Effector memory CD8-positive, alpha-beta T cell (primary cell): ENCODE data around the gene TFEC.
"Not testable (repeated sequence)": the region's sequence is repeated elsewhere in the genome, so short reads cannot be mapped to it uniquely, and the experiment has no call there.

Experiments
- ATAC-seq: fragments of 150-1000 bp; cut with Tn5 transposase; replicated peaks from 2 replicates; pipeline ENCODE4 v1.10.0; 2021; ENCODE audit warnings: mild to moderate bottlenecking, moderate library complexity
- DNase-seq, 3 experiments: peaks; one replicate each; pipeline ENCODE4 v3.0.0; 2021
- H3K27ac Mint-ChIP-seq, 2 donors: one replicate each; pipeline ENCODE4 v1.8.0; 2022; ENCODE audit warnings: mild to moderate bottlenecking in 2 of 2, mixed read lengths in 2 of 2, moderate library complexity in 2 of 2
- H3K27me3 Mint-ChIP-seq, 2 donors: one replicate each; pipeline ENCODE4 v1.8.0; 2022; ENCODE audit warnings: mixed read lengths in 2 of 2
- H3K36me3 Mint-ChIP-seq: one replicate; pipeline ENCODE4 v1.8.0; 2022; ENCODE audit warnings: mild to moderate bottlenecking, moderate library complexity, mixed read lengths; ENCODE audit not compliant: insufficient read depth
- H3K4me1 Mint-ChIP-seq, 2 donors: one replicate each; pipeline ENCODE4 v1.8.0; 2022; ENCODE audit warnings: low read depth in 2 of 2, mixed read lengths in 2 of 2
- H3K4me3 Mint-ChIP-seq, 2 donors: one replicate each; pipeline ENCODE4 v1.8.0; 2022; ENCODE audit warnings: mild to moderate bottlenecking in 2 of 2, mixed read lengths in 2 of 2, moderate library complexity in 2 of 2
- H3K9me3 Mint-ChIP-seq, 2 donors: one replicate each; pipeline ENCODE4 v1.8.0; 2022; ENCODE audit warnings: mixed read lengths in 2 of 2

The TFEC gene

DNA sequence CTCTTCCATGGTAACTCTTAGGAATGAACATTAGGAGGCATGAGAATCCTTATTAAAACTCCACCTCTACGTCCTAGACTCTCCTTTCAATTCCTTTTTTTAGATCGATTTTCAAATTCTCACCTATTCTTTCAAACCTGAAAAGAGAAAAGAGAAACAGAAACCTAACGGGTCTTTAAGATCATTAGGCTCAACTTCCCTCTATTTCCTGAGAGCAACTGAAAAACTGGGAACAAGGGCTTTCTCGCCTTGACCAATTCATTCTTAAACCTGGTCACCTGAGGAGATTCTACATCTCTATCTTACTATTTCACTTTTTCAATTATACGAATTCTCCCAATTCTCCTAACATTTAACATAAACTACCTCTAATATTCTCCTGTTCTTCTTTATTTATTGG, 2.8 kb downstream of the TFEC start:
- H3K4me3 Mint-ChIP-seq, result no peak overlapping the region
- no peaks in the 10 kb centered on the region for H3K4me1 Mint-ChIP-seq
- no peak overlapping the region for H3K27ac Mint-ChIP-seq
- no peak for DNase-seq
- no peak for ATAC-seq
- H3K36me3 Mint-ChIP-seq, result no peaks in the 10 kb centered on the region
- H3K27me3 Mint-ChIP-seq, result no peaks in the 10 kb centered on the region
- no peaks in the 10 kb centered on the region for H3K9me3 Mint-ChIP-seq

GRCh38 chr7:116024826-116025809, 5.4 kb downstream of the TFEC start:
- Mint-ChIP-seq H3K36me3 (no peaks in the 10 kb centered on the region), H3K4me3 (no peak overlapping the region), H3K4me1 (no peaks in the 10 kb centered on the region), H3K9me3 (no peaks in the 10 kb centered on the region), H3K27ac (no peak overlapping the region), H3K27me3 (no peaks in the 10 kb centered on the region)
- DNase-seq, result no peak
- ATAC-seq, result no peak

DNA sequence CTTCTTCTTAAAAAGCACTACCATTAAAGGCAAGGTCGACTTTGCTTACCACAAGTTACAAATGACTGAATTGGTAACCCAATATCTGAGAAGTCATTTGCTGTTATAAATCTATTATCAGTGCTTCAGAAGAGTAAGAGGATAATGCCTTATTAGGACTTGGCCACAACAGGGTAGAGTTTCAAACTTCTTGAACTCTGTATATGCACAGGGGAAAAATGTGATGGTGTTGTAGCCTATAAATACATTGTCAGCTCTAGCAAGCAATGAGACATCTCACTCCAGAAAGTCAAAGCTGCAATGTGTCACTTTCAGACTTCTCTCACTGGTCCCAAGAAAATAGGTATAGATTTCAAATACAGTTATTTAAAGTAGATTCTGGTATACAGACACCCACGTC, 9.3 kb downstream of the TFEC start:
- DNase-seq, result no peak
- no peaks in the 10 kb centered on the region for H3K36me3 Mint-ChIP-seq
- no peak overlapping the region for H3K27ac Mint-ChIP-seq
- no peak for ATAC-seq
- peaks cover 0 to 2% of the 10 kb centered on the region in 2 donors for H3K9me3 Mint-ChIP-seq
- no peaks in the 10 kb centered on the region for H3K27me3 Mint-ChIP-seq
- no peak overlapping the region for H3K4me3 Mint-ChIP-seq
- H3K4me1 Mint-ChIP-seq, result no peaks in the 10 kb centered on the region

DNA sequence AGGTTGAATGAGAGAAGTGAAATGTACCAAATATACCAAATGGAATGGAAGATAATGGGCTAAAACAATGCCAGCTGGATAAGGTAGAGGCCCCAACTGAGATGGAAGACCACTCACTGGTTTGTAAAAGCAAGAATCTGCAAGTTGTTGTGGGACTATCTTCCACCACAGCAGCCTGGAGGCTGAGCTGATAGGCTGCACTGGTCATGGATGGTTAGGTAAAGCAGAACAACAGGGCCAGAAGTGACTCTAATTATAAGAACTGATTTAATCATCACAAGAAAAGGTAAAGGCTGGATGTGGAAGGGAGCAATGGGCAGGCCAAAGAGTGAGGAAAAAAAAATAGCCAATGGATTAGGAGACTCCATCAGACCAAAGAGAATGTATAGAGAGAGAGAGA, 11.8 kb downstream of the TFEC start:
- Mint-ChIP-seq H3K4me1 (no peaks in the 10 kb centered on the region), H3K27me3 (no peaks in the 10 kb centered on the region), H3K9me3 (peaks cover 0 to 2% of the 10 kb centered on the region in 2 donors), H3K27ac (no peak overlapping the region), H3K4me3 (no peak overlapping the region), H3K36me3 (no peaks in the 10 kb centered on the region)
- ATAC-seq, result no peak
- no peak for DNase-seq

GRCh38 chr7:116013675-116014074, 16.9 kb downstream of the TFEC start:
- Mint-ChIP-seq H3K27ac (no peak overlapping the region), H3K9me3 (peaks cover 0 to 2% of the 10 kb centered on the region in 2 donors), H3K36me3 (peaks cover 3% of the 10 kb centered on the region), H3K4me3 (no peak overlapping the region), H3K4me1 (no peaks in the 10 kb centered on the region), H3K27me3 (no peaks in the 10 kb centered on the region)
- DNase-seq (no peak), ATAC-seq (no peak)

GRCh38 chr7:116011584-116011983, 19.0 kb downstream of the TFEC start:
- no peak for DNase-seq
- H3K4me3 Mint-ChIP-seq, result no peak overlapping the region
- no peak overlapping the region for H3K27ac Mint-ChIP-seq
- H3K36me3 Mint-ChIP-seq, result peaks cover 3% of the 10 kb centered on the region
- no peaks in the 10 kb centered on the region for H3K4me1 Mint-ChIP-seq
- no peaks in the 10 kb centered on the region for H3K9me3 Mint-ChIP-seq
- no peaks in the 10 kb centered on the region for H3K27me3 Mint-ChIP-seq
- no peak for ATAC-seq

- not testable (repeated sequence) for DNase-seq, H3K27me3 Mint-ChIP-seq, H3K4me3 Mint-ChIP-seq, H3K4me1 Mint-ChIP-seq, H3K27ac Mint-ChIP-seq, H3K36me3 Mint-ChIP-seq, ATAC-seq
- H3K9me3 Mint-ChIP-seq, result peaks cover 0 to 14% of the 10 kb centered on the region in 2 donors
Measured at GRCh38 chr7:116004762-116005161, 25.8 kb downstream of the TFEC start.

DNA sequence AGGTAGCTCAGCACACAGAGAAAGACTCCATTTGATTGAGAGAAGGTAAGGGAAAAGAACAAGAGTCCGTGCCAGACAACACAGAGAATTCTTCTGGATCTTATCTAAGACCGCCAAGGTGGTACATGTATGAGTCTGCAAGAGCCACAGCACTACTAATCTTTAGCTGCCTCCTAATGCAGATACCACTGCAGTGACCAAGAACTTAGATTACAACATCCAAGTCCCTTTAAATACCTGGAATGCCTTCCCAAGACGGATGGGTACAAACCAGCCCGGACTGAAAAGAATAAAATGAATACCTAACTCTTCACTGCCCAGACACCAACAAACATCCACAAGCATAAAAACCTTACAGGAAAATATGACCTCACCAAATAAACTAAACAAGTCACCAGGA, 33.3 kb downstream of the TFEC start:
- H3K4me3 Mint-ChIP-seq, result no peak overlapping the region
- ATAC-seq, result no peak
- H3K27me3 Mint-ChIP-seq, result no peaks in the 10 kb centered on the region
- no peaks in the 10 kb centered on the region for H3K9me3 Mint-ChIP-seq
- H3K4me1 Mint-ChIP-seq, result no peaks in the 10 kb centered on the region
- DNase-seq, result no peak
- no peaks in the 10 kb centered on the region for H3K36me3 Mint-ChIP-seq
- H3K27ac Mint-ChIP-seq, result no peak overlapping the region

- H3K4me3 Mint-ChIP-seq, result no peak overlapping the region
- H3K27me3 Mint-ChIP-seq, result no peaks in the 10 kb centered on the region
- DNase-seq, result no peak
- H3K4me1 Mint-ChIP-seq, result no peaks in the 10 kb centered on the region
- H3K36me3 Mint-ChIP-seq, result no peaks in the 10 kb centered on the region
- H3K27ac Mint-ChIP-seq, result no peak overlapping the region
- ATAC-seq, result no peak
- H3K9me3 Mint-ChIP-seq, result no peaks in the 10 kb centered on the region
Measured at GRCh38 chr7:115995701-115996100, 34.9 kb downstream of the TFEC start.

DNA sequence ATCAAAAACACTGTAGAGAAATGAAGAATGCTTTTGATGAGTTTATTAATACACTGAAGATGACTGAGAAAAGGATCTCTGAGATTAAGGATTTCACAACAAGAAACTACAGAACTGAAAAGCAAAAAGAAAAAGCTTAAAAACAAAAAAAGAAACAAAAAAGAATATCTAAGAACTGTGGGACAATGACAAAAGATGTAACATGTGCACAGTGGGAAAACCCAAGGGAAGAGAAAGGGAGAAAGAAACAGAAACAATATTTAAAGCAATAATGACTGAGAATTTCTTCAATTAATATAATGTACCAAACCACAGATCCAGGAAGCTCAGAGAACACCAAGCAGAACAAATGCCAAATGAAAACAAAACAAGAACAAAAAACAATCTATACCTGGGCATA, 42.2 kb downstream of the TFEC start:
- ATAC-seq (no peak), DNase-seq (no peak)
- no peak overlapping the region for H3K27ac Mint-ChIP-seq
- no peak overlapping the region for H3K4me3 Mint-ChIP-seq
- H3K9me3 Mint-ChIP-seq, result no peaks in the 10 kb centered on the region
- no peaks in the 10 kb centered on the region for H3K36me3 Mint-ChIP-seq
- no peaks in the 10 kb centered on the region for H3K27me3 Mint-ChIP-seq
- no peaks in the 10 kb centered on the region for H3K4me1 Mint-ChIP-seq

GRCh38 chr7:115987486-115987885, 43.1 kb downstream of the TFEC start:
- H3K36me3 Mint-ChIP-seq, result no peaks in the 10 kb centered on the region
- H3K9me3 Mint-ChIP-seq, result no peaks in the 10 kb centered on the region
- no peaks in the 10 kb centered on the region for H3K27me3 Mint-ChIP-seq
- H3K4me1 Mint-ChIP-seq, result no peaks in the 10 kb centered on the region
- no peak for DNase-seq
- H3K27ac Mint-ChIP-seq, result no peak overlapping the region
- no peak for ATAC-seq
- no peak overlapping the region for H3K4me3 Mint-ChIP-seq

DNA sequence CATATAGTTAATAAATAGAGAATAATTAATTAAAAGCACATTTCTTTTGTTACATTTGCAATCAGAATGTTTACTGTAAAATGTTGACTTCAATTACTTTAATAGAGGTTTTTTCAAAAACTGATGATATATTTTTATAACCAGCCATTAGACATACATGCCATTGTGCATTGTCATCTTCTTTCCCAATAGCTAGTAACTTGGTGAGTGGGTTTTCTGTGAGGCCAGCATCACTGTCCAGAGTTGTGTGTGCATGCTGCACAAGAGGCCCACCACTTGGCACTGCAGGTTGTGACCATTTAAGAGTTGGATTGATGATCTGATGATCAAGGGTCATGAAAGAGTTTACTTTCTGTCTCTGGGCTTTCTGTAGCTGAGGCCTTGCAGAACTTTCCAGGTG, 46.5 kb downstream of the TFEC start:
- Mint-ChIP-seq H3K4me3 (no peak overlapping the region), H3K27ac (no peak overlapping the region), H3K9me3 (no peaks in the 10 kb centered on the region), H3K27me3 (no peaks in the 10 kb centered on the region), H3K4me1 (no peaks in the 10 kb centered on the region), H3K36me3 (no peaks in the 10 kb centered on the region)
- DNase-seq (no peak), ATAC-seq (no peak)

DNA sequence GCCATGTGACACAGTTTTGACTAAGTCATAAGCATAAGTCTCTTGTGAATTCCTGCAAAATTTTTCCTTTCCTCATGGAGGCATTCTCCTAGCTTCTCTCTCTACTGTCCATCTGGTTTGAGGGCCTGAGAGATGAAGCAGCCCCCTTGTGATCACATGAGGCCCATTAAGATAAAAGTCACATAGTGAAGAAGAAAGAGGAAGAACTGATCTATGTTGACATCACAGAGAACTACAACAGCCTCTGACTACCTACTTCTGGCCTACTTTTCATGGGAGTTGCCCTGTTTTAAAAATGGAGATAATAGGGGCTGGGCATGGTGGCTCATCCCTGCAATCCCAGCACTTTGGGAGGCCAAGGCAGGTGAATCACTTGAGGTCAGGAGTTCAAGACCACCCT, 50.4 kb downstream of the TFEC start:
- ATAC-seq, result no peak
- H3K27me3 Mint-ChIP-seq, result no peaks in the 10 kb centered on the region
- no peaks in the 10 kb centered on the region for H3K4me1 Mint-ChIP-seq
- no peaks in the 10 kb centered on the region for H3K9me3 Mint-ChIP-seq
- H3K36me3 Mint-ChIP-seq, result no peaks in the 10 kb centered on the region
- H3K4me3 Mint-ChIP-seq, result no peak overlapping the region
- no peak for DNase-seq
- H3K27ac Mint-ChIP-seq, result no peak overlapping the region

- no peak for DNase-seq
- ATAC-seq, result no peak
- Mint-ChIP-seq H3K4me3 (no peak overlapping the region), H3K9me3 (no peaks in the 10 kb centered on the region), H3K4me1 (no peaks in the 10 kb centered on the region), H3K36me3 (no peaks in the 10 kb centered on the region), H3K27me3 (no peaks in the 10 kb centered on the region), H3K27ac (no peak overlapping the region)
Measured at GRCh38 chr7:115976651-115977050, 53.9 kb downstream of the TFEC start.
